Colonic mucosa (tissue), 4 donors: ENCODE data around the gene MEST. TPM values are rescaled to one million over a fixed set of nuclear protein-coding genes. Genes with fewer than 3 reads are reported as not detected.

Experiments
- DNase-seq: peaks from one replicate; pipeline ENCODE4 v3.0.0-alpha.2; 2020
- H3K27ac ChIP-seq: fragments of 200-600 bp; one replicate; pipeline ENCODE4 v1.8.0; 2021
- H3K27me3 ChIP-seq: fragments of 200-600 bp; one replicate; pipeline ENCODE4 v1.8.0; 2021
- H3K36me3 ChIP-seq: fragments of 200-600 bp; one replicate; pipeline ENCODE4 v1.8.0; 2021
- H3K4me1 ChIP-seq: fragments of 200-600 bp; one replicate; pipeline ENCODE4 v1.8.0; 2021; ENCODE audit warnings: mild to moderate bottlenecking
- H3K4me3 ChIP-seq: fragments of 200-600 bp; one replicate; pipeline ENCODE4 v1.8.0; 2021
- H3K9ac ChIP-seq, 2 donors: one replicate each; pipeline ENCODE4 v1.7.0; 2013; ENCODE audit warnings: control low read depth in 2 of 2, low read depth in 2 of 2, low read length in 2 of 2
- H3K9me3 ChIP-seq: fragments of 200-600 bp; one replicate; pipeline ENCODE4 v1.8.0; 2021
- intact Hi-C: fragments of 100-400 bp; cut with DNase I; formaldehyde crosslinking; loops from one replicate; pipeline ENCODE4 v1.14.1; 2022
- total RNA-seq, 2 donors: library from RNA; stranded (reverse); fragmentation: NEBNext Ultra II Directional in 1 of 2; extraction: Animal tissue kit (Norgen Biotek cat#: 25700) in 1 of 2; gene quantifications; one replicate each; pipeline ENCODE4 v1.2.1, GENCODE V29; 2021
- TF ChIP-seq, protein P1 (sequence below): fragments of 200-600 bp; IDR thresholded peaks from one replicate; pipeline ENCODE4 v1.8.0; 2022; ENCODE audit warnings: antibody characterized with exemption, mild to moderate bottlenecking
- donor health status: healthy.
- donor health status: DM: no; HTN: no; CAD: no.
- donor health status: DM: no; HTN: no; CAD: no.

The MEST gene
- total RNA-seq, 2 donors from 2014 or later = 28.2 to 48.6 TPM

DNA sequence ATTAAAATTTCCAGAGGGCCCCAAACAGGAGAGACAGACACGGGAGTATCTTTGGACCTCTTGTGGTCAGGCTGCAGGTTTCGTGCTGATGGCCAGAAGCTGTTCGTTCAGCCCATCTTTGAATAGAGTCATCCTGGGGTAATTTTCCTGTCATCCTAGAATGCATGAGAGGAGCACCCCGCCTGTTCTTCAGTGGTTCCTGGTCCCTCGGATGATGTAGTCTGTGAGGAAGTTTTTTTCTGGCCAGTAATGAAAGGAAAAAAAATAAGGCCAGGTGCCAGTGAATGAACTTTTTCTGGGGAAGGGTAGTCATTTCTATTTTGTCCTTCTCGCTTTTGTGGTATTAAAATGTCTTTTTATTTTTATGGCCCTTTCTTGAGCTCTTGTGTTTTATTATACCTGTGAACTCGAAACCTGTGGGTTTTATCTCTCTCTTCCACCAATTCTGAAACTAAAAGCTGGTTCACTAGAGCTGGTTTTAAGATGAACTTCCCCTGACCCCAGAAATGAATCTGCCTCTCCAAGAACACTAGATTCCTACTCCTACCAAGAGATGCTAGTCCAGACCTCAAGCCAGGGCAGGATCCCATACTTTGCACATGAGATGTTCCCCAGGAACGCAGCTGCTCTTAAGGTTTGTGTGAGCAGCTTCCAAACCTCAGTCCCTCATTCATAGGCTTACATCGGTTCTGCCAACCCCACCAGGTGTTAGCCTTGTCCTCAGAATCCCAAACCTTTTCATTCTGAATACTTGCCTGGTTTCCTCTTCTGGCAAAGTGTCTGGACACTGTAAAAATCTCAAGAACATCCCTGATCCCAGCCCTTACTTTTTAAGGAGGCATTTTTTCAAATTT is 15.4 kb upstream of the MEST start:
- DNase-seq = no peak
- intact Hi-C loops = no loop called here
- H3K36me3 ChIP-seq = no peaks in the 10 kb centered on the region
- no peak overlapping the region for H3K27ac ChIP-seq
- no peaks in the 10 kb centered on the region for H3K27me3 ChIP-seq
- H3K9ac ChIP-seq = no peak overlapping the region
- no peak overlapping the region for H3K4me3 ChIP-seq
- H3K9me3 ChIP-seq = no peaks in the 10 kb centered on the region
- no peaks in the 10 kb centered on the region for H3K4me1 ChIP-seq
- TF ChIP-seq, protein P1, sequence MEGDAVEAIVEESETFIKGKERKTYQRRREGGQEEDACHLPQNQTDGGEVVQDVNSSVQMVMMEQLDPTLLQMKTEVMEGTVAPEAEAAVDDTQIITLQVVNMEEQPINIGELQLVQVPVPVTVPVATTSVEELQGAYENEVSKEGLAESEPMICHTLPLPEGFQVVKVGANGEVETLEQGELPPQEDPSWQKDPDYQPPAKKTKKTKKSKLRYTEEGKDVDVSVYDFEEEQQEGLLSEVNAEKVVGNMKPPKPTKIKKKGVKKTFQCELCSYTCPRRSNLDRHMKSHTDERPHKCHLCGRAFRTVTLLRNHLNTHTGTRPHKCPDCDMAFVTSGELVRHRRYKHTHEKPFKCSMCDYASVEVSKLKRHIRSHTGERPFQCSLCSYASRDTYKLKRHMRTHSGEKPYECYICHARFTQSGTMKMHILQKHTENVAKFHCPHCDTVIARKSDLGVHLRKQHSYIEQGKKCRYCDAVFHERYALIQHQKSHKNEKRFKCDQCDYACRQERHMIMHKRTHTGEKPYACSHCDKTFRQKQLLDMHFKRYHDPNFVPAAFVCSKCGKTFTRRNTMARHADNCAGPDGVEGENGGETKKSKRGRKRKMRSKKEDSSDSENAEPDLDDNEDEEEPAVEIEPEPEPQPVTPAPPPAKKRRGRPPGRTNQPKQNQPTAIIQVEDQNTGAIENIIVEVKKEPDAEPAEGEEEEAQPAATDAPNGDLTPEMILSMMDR = no peak

DNA sequence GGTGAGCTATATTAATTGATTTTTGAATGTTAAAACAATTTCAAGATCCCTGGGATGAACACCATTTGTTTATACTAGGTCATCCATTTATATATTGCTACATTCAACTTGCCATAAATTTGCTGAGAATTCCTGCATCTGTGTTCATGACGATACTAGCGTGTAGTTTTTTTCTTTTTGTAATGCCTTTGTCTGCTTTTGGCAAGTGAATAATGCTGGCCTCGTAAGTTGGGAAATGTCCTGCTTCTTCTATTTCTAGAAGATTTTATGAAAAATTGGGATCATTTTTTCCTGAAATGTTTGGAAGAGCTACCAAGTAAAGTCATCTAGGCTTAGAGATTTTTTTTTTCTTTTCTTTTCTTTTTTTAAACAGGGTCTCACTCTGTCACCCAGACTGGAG is 12.9 kb upstream of the MEST start:
- intact Hi-C loops = no loop called here
- no peaks in the 10 kb centered on the region for H3K4me1 ChIP-seq
- H3K36me3 ChIP-seq = no peaks in the 10 kb centered on the region
- H3K9me3 ChIP-seq = no peaks in the 10 kb centered on the region
- H3K27me3 ChIP-seq = no peaks in the 10 kb centered on the region
- TF ChIP-seq, protein P1 = no peak
- H3K4me3 ChIP-seq = no peak overlapping the region
- no peak for DNase-seq
- H3K27ac ChIP-seq = no peak overlapping the region
- no peak overlapping the region for H3K9ac ChIP-seq

DNA sequence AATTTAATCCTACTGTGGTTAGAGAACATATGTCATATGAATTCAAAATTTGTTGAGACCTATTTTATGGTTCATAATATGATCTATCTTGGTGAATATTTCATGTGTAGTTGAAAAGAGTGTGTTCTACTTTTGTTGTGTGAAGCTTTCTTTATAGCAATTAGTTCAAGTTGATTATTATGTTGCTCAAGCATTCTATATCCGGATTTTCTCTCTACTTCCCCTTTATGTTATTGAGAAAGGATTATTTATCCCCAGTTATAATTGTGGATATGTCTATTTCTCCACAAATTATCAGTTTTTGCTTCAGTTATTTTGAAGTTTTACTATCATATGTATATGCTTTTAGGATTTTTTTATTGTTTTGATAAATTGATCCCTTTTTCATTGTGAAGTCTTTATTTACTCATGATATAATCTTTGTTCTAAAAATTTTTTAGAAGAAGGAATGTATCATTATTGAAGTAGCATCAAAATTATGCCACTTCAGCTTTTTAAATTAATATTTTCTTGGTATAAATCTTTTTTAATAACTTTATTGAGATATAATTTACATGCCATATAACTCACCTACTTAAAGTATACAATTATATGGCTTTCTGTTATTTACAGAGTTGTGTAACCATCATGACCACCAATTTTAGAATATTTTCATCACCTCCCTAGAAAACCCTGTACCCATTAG is 12.0 kb upstream of the MEST start:
- no peak overlapping the region for H3K9ac ChIP-seq
- H3K4me3 ChIP-seq = no peak overlapping the region
- no peak for DNase-seq
- no peak overlapping the region for H3K27ac ChIP-seq
- H3K36me3 ChIP-seq = no peaks in the 10 kb centered on the region
- H3K9me3 ChIP-seq = no peaks in the 10 kb centered on the region
- no peaks in the 10 kb centered on the region for H3K4me1 ChIP-seq
- intact Hi-C loops = no loop called here
- TF ChIP-seq, protein P1 = no peak
- no peaks in the 10 kb centered on the region for H3K27me3 ChIP-seq

DNA sequence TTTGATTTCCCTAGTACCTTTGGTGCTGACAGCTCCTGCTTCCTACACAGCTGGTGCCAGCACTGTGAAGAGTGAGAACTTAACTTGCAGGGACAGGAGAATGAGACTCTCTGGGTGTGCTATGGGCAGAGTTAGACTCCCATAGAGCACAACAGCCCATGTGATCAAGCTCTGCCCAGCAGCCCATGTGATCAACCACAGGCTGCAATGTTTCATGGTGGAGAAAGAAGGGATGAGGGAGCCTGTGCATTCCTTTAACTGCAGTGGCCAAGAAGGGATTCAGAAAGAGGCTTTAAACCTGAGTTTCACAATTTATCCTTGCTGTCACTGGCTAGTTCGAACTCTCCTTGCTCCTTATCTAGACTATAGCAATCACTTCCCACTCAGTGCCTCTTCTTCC is 10.0 kb upstream of the MEST start:
- intact Hi-C loops = no loop called here
- Histone ChIP-seq H3K27ac (no peak overlapping the region), H3K9ac (no peak overlapping the region), H3K36me3 (no peaks in the 10 kb centered on the region), H3K9me3 (no peaks in the 10 kb centered on the region), H3K27me3 (no peaks in the 10 kb centered on the region), H3K4me1 (no peaks in the 10 kb centered on the region), H3K4me3 (no peak overlapping the region)
- no peak for DNase-seq
- TF ChIP-seq, protein P1 = no peak

DNA sequence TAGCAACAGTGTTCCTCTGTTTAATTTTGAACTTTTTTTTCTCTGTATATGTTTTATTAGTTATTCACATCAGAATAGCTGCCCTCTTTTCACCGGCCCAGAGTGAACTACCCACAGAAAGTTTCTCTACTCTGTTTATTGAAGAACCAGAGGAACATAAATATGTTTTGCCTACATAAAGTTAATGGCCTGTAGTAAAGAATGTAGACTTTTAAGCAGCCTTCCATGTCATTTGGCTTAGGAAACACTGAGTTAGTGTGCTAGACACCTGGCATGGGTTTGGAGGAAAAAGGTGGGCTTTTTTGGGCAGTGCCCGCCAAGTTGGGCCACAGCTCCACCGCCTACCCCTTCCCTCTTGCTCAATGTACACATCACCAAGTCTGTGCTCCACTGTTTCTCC is 8.9 kb upstream of the MEST start:
- no peak overlapping the region for H3K27ac ChIP-seq
- H3K36me3 ChIP-seq = no peaks in the 10 kb centered on the region
- no peaks in the 10 kb centered on the region for H3K4me1 ChIP-seq
- H3K27me3 ChIP-seq = no peaks in the 10 kb centered on the region
- intact Hi-C loops = no loop called here
- no peaks in the 10 kb centered on the region for H3K9me3 ChIP-seq
- H3K9ac ChIP-seq = no peak overlapping the region
- no peak for DNase-seq
- TF ChIP-seq, protein P1 = no peak
- H3K4me3 ChIP-seq = no peak overlapping the region
